Liver (tissue), 3 donors: ENCODE data around the gene KCNK7.
"Not testable (repeated sequence)": the region's sequence is repeated elsewhere in the genome, so short reads cannot be mapped to it uniquely, and the experiment has no call there.

ENCODE experiments used
- FOXA1 ChIP-seq: IDR thresholded peaks from 2 replicates; pipeline ENCODE4 v1.6.1; 2016; ENCODE audit warnings: antibody characterized with exemption
- GABPA ChIP-seq, 2 donors: IDR thresholded peaks in 1 of 2; conservative IDR thresholded peaks in 1 of 2; 2 replicates each; pipeline ENCODE4 v1.6.1; 2016; ENCODE audit warnings: antibody characterized with exemption in 2 of 2, mild to moderate bottlenecking in 1 of 2, moderate library complexity in 1 of 2
- JUND ChIP-seq, 2 donors: IDR thresholded peaks; 2 replicates each; pipeline ENCODE4 v1.6.1; 2016; ENCODE audit warnings: antibody characterized with exemption in 2 of 2
- RAD21 ChIP-seq, 2 donors: IDR thresholded peaks; 2 replicates each; pipeline ENCODE4 v1.6.1; 2016; ENCODE audit warnings: antibody characterized with exemption in 2 of 2, mild to moderate bottlenecking in 2 of 2
- RXRA ChIP-seq, 2 donors: IDR thresholded peaks; 2 replicates each; pipeline ENCODE4 v1.6.1; 2017 to 2018; ENCODE audit warnings: antibody characterized with exemption in 2 of 2, mild to moderate bottlenecking in 1 of 2
- SP1 ChIP-seq: IDR thresholded peaks from 2 replicates; pipeline ENCODE4 v1.6.1; 2018; ENCODE audit warnings: antibody characterized with exemption, mild to moderate bottlenecking
- TAF1 ChIP-seq: conservative IDR thresholded peaks from 2 replicates; pipeline ENCODE4 v1.6.1; 2016; ENCODE audit warnings: antibody characterized with exemption, mild to moderate bottlenecking
- YY1 ChIP-seq: IDR thresholded peaks from 2 replicates; pipeline ENCODE4 v1.6.1; 2016; ENCODE audit warnings: antibody characterized with exemption, mild to moderate bottlenecking
- TF ChIP-seq, protein P1 (sequence below): fragments of 150-350 bp; IDR thresholded peaks from 2 replicates; pipeline ENCODE4 v1.5.1; 2017; ENCODE audit warnings: improper control_type of control experiment, low read depth, low read length; ENCODE audit not compliant: missing input control
- TF ChIP-seq, protein P2 (sequence below): IDR thresholded peaks from 2 replicates; pipeline ENCODE4 v1.6.1; 2016; ENCODE audit warnings: antibody characterized with exemption, mild to moderate bottlenecking
- TF ChIP-seq, protein P3 (sequence below): IDR thresholded peaks from 2 replicates; pipeline ENCODE4 v1.6.1; 2016; ENCODE audit warnings: antibody characterized with exemption
- TF ChIP-seq, protein P4 (sequence below): IDR thresholded peaks from 2 replicates; pipeline ENCODE4 v1.6.1; 2016; ENCODE audit warnings: antibody characterized with exemption
- TF ChIP-seq, protein P5 (sequence below): IDR thresholded peaks from 2 replicates; pipeline ENCODE4 v1.6.1; 2016; ENCODE audit warnings: antibody characterized with exemption
- donor health status: healthy.
- donor health status: healthy.

DNA sequence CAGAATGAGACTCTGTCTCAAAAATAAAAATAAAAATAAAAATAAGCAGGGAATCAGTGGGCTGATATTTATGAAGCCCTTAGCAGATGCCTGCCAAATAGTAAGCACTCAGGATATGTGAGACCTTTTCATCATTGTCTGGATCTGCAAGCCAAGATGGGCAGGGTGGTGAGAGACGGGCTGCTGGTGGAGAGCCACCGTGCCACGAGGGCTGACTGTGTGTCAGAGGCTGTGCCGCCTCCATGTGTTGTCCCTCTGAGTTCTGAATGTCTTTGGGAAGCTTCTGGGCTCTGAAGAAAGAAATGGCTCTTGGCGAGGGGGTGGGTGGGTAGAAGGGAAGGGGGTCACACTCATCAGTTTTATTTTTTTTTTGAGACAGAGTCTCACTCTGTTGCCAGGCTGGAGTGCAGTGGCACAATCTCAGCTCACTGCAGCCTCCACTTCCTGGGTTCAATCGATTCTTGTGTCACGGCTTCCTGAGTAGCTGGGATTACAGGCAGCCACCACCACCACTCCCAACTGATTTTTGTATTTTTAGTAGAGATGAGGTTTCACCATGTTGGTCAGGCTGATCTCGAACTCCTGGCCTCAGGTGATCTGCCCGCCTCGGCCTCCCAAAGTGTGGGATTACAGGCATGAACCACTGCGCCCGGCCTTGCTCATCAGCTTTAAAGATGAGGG lies 30.6 kb downstream of the KCNK7 start:
- TF ChIP-seq, protein P1, sequence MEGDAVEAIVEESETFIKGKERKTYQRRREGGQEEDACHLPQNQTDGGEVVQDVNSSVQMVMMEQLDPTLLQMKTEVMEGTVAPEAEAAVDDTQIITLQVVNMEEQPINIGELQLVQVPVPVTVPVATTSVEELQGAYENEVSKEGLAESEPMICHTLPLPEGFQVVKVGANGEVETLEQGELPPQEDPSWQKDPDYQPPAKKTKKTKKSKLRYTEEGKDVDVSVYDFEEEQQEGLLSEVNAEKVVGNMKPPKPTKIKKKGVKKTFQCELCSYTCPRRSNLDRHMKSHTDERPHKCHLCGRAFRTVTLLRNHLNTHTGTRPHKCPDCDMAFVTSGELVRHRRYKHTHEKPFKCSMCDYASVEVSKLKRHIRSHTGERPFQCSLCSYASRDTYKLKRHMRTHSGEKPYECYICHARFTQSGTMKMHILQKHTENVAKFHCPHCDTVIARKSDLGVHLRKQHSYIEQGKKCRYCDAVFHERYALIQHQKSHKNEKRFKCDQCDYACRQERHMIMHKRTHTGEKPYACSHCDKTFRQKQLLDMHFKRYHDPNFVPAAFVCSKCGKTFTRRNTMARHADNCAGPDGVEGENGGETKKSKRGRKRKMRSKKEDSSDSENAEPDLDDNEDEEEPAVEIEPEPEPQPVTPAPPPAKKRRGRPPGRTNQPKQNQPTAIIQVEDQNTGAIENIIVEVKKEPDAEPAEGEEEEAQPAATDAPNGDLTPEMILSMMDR: not testable (repeated sequence)
- not testable (repeated sequence) for TF ChIP-seq RAD21 (IDR thresholded peaks at IDR 0.05); YY1; FOXA1; JUND (IDR thresholded peaks at IDR 0.05); RXRA (IDR thresholded peaks at IDR 0.05); SP1; GABPA (IDR thresholded peaks at IDR 0.05 in 1 of 2, conservative IDR thresholded peaks at IDR 0.05 in 1 of 2); TAF1
- TF ChIP-seq, protein P2, sequence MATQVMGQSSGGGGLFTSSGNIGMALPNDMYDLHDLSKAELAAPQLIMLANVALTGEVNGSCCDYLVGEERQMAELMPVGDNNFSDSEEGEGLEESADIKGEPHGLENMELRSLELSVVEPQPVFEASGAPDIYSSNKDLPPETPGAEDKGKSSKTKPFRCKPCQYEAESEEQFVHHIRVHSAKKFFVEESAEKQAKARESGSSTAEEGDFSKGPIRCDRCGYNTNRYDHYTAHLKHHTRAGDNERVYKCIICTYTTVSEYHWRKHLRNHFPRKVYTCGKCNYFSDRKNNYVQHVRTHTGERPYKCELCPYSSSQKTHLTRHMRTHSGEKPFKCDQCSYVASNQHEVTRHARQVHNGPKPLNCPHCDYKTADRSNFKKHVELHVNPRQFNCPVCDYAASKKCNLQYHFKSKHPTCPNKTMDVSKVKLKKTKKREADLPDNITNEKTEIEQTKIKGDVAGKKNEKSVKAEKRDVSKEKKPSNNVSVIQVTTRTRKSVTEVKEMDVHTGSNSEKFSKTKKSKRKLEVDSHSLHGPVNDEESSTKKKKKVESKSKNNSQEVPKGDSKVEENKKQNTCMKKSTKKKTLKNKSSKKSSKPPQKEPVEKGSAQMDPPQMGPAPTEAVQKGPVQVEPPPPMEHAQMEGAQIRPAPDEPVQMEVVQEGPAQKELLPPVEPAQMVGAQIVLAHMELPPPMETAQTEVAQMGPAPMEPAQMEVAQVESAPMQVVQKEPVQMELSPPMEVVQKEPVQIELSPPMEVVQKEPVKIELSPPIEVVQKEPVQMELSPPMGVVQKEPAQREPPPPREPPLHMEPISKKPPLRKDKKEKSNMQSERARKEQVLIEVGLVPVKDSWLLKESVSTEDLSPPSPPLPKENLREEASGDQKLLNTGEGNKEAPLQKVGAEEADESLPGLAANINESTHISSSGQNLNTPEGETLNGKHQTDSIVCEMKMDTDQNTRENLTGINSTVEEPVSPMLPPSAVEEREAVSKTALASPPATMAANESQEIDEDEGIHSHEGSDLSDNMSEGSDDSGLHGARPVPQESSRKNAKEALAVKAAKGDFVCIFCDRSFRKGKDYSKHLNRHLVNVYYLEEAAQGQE: not testable (repeated sequence)
- TF ChIP-seq, protein P3, sequence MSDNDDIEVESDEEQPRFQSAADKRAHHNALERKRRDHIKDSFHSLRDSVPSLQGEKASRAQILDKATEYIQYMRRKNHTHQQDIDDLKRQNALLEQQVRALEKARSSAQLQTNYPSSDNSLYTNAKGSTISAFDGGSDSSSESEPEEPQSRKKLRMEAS: not testable (repeated sequence)
- TF ChIP-seq, protein P4, sequence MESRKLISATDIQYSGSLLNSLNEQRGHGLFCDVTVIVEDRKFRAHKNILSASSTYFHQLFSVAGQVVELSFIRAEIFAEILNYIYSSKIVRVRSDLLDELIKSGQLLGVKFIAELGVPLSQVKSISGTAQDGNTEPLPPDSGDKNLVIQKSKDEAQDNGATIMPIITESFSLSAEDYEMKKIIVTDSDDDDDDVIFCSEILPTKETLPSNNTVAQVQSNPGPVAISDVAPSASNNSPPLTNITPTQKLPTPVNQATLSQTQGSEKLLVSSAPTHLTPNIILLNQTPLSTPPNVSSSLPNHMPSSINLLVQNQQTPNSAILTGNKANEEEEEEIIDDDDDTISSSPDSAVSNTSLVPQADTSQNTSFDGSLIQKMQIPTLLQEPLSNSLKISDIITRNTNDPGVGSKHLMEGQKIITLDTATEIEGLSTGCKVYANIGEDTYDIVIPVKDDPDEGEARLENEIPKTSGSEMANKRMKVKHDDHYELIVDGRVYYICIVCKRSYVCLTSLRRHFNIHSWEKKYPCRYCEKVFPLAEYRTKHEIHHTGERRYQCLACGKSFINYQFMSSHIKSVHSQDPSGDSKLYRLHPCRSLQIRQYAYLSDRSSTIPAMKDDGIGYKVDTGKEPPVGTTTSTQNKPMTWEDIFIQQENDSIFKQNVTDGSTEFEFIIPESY: not testable (repeated sequence)
- TF ChIP-seq, protein P5, sequence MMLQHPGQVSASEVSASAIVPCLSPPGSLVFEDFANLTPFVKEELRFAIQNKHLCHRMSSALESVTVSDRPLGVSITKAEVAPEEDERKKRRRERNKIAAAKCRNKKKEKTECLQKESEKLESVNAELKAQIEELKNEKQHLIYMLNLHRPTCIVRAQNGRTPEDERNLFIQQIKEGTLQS: not testable (repeated sequence)
